ENCODE data around the gene LYRM2.

The LYRM2 gene

DNA sequence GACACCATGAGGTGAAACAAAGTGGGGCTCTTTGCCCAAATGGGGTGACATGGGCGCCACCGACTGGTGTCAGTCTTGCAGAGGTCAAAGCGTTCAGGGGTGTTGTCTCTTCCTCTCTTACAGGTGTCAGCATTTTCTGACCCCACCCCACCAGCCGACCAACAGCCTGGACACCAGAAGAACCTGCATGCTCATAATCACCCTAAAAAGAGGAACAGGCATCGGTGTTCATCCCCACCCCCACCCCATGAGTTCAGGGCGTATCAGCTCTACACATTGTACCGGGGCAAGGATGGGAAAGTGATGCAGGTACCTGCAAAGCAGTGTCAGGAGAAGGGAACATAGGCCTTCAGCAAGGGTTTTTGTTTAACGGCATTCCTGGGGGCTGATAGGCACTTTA, 14.8 kb downstream of the LYRM2 start:
- no peak for TF ChIP-seq ZNF274 (IDR thresholded peaks at IDR 0.05; ENCODE audit: low read depth, low read length)
- H3K4me3 ChIP-seq (ENCODE audit: low read length): no peak overlapping the region

GRCh38 chr6:89619567-89619966, 19.0 kb downstream of the LYRM2 start:
- no peak for TF ChIP-seq ZNF274 (IDR thresholded peaks at IDR 0.05; ENCODE audit: low read depth, low read length)
- H3K4me3 ChIP-seq (ENCODE audit: low read length): no peak overlapping the region

GRCh38 chr6:89618026-89618425, 20.5 kb downstream of the LYRM2 start:
- TF ChIP-seq ZNF274 (IDR thresholded peaks at IDR 0.05; ENCODE audit: low read depth, low read length): no peak
- H3K4me3 ChIP-seq (ENCODE audit: low read length): no peak overlapping the region

- no peak overlapping the region for H3K4me3 ChIP-seq (ENCODE audit: low read length)
- TF ChIP-seq ZNF274 (IDR thresholded peaks at IDR 0.05; ENCODE audit: low read depth, low read length): no peak
Observed at GRCh38 chr6:89616531-89616930, 22.0 kb downstream of the LYRM2 start.

- no peak for TF ChIP-seq ZNF274 (IDR thresholded peaks at IDR 0.05; ENCODE audit: low read depth, low read length)
Observed at GRCh38 chr6:89615882-89616281, 22.7 kb downstream of the LYRM2 start.

DNA sequence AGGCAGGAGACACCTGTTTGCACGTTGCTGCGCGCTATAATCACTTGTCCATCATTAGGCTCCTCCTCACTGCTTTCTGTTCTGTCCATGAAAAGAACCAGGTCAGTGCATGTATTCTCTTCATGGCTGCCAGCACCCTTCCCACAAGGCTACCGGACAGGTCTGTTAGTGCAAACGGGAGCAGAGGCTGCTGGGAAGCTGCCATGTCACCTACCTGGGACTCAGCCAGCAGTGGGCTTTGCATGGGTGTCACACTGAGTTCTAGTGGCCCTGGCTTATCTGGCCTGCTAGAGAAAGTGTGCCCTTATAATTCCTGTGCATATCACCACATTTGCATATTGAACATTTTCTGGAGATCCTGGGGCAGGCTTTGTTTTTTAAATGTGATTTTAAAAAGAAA, 24.8 kb downstream of the LYRM2 start:
- H3K4me3 ChIP-seq (ENCODE audit: low read length): no peak overlapping the region
- TF ChIP-seq ZNF274 (IDR thresholded peaks at IDR 0.05; ENCODE audit: low read depth, low read length): no peak

More at GRCh38 chr6:89615882-89616281, 22.7 kb downstream of the LYRM2 start:
- no peak overlapping the region for H3K4me3 ChIP-seq (ENCODE audit: low read length)

- no peak for TF ChIP-seq ZNF274 (IDR thresholded peaks at IDR 0.05; ENCODE audit: low read depth, low read length)
- no peak overlapping the region for H3K4me3 ChIP-seq (ENCODE audit: low read length)
Observed at GRCh38 chr6:89612121-89612520, 26.4 kb downstream of the LYRM2 start.

- H3K4me3 ChIP-seq (ENCODE audit: low read length): no peak overlapping the region
- no peak for TF ChIP-seq ZNF274 (IDR thresholded peaks at IDR 0.05; ENCODE audit: low read depth, low read length)
Observed at GRCh38 chr6:89611666-89612065, 26.9 kb downstream of the LYRM2 start.

GRCh38 chr6:89610149-89610642, 28.4 kb downstream of the LYRM2 start:
- H3K4me3 ChIP-seq (ENCODE audit: low read length): no peak overlapping the region
- no peak for TF ChIP-seq ZNF274 (IDR thresholded peaks at IDR 0.05; ENCODE audit: low read depth, low read length)

GRCh38 chr6:89605861-89606260, 32.7 kb downstream of the LYRM2 start:
- H3K4me3 ChIP-seq (ENCODE audit: low read length): no peak overlapping the region
- TF ChIP-seq ZNF274 (IDR thresholded peaks at IDR 0.05; ENCODE audit: low read depth, low read length): no peak

- H3K4me3 ChIP-seq (ENCODE audit: low read length): no peak overlapping the region
- TF ChIP-seq ZNF274 (IDR thresholded peaks at IDR 0.05; ENCODE audit: low read depth, low read length): no peak
Observed at GRCh38 chr6:89604653-89605052, 33.9 kb downstream of the LYRM2 start.

GRCh38 chr6:89602166-89602565, 36.4 kb downstream of the LYRM2 start:
- TF ChIP-seq ZNF274 (IDR thresholded peaks at IDR 0.05; ENCODE audit: low read depth, low read length): no peak
- no peak overlapping the region for H3K4me3 ChIP-seq (ENCODE audit: low read length)

- no peak for TF ChIP-seq ZNF274 (IDR thresholded peaks at IDR 0.05; ENCODE audit: low read depth, low read length)
- no peak overlapping the region for H3K4me3 ChIP-seq (ENCODE audit: low read length)
Observed at GRCh38 chr6:89599727-89600126, 38.8 kb downstream of the LYRM2 start.

DNA sequence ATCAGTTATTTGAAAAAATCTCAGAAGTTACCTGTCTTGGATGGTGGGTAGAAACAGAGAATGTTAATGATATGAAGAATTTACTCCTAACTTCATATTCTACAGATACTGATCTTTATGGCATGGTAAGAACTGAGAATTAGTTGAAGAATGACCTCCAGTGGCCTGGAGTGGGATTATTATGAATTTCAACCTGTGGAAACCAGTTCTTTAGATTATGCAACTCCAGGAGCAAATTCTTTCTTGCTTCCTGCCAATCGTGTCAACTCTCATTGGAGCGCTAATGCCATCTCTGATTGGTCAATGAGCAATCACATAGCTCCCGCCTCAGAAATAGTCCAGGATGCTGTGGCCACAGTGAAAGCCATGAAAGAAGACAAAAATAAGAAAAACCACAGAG, 40.6 kb downstream of the LYRM2 start:
- TF ChIP-seq ZNF274 (IDR thresholded peaks at IDR 0.05; ENCODE audit: low read depth, low read length): no peak
- no peak overlapping the region for H3K4me3 ChIP-seq (ENCODE audit: low read length)

DNA sequence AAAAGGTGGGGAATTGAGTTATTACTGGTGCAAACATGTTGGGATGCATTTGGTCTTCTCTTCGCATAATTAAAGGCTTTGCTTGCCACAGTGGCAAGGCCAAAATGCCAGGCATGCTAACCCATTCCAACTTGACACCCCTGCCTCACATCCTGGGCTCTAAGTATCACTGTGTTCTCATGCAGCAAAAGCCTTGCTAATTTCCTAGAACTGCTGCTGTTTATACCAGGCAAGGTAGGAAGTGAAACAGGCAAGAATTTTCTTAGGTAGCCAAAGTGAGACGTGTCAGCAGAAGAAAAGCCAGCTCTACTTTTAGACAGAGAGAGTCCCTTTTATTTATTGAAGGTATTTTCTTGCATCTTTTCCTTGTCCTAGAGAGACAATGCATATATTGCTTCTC, 41.2 kb downstream of the LYRM2 start:
- TF ChIP-seq ZNF274 (IDR thresholded peaks at IDR 0.05; ENCODE audit: low read depth, low read length): no peak
- H3K4me3 ChIP-seq (ENCODE audit: low read length): no peak overlapping the region

GRCh38 chr6:89596484-89596883, 42.1 kb downstream of the LYRM2 start:
- TF ChIP-seq ZNF274 (IDR thresholded peaks at IDR 0.05; ENCODE audit: low read depth, low read length): no peak
- H3K4me3 ChIP-seq (ENCODE audit: low read length): no peak overlapping the region

Data from GM08714 (cell line).